Esophagus (tissue), 2 donors: Measurements from ENCODE around the gene PDE4B. TPM values are rescaled to one million over a fixed set of nuclear protein-coding genes. Genes with fewer than 3 reads are reported as not detected.
A peak's percentile ranks its signal among the peaks of the same experiment; 100 is the strongest.
"Not testable (repeated sequence)": the region's sequence is repeated elsewhere in the genome, so short reads cannot be mapped to it uniquely, and the experiment has no call there.

Source experiments
- H3K27ac ChIP-seq, 2 donors: one replicate each; pipeline ENCODE4 v1.5.1; 2013; ENCODE audit warnings: low read depth in 2 of 2, mild to moderate bottlenecking in 2 of 2, inconsistent platforms in 1 of 2, low read length in 1 of 2, moderate library complexity in 1 of 2
- H3K27me3 ChIP-seq, 2 donors: one replicate each; pipeline ENCODE4 v1.6.1; 2013; ENCODE audit warnings: low read length in 2 of 2, control low read depth in 1 of 2, mild to moderate bottlenecking in 1 of 2; ENCODE audit not compliant: insufficient read depth in 2 of 2, control insufficient read depth in 1 of 2
- H3K36me3 ChIP-seq, 2 donors: one replicate each; pipeline ENCODE4 v1.6.1; 2013; ENCODE audit warnings: low read length in 1 of 2; ENCODE audit not compliant: control insufficient read depth in 2 of 2, insufficient read depth in 2 of 2
- H3K4me1 ChIP-seq, 2 donors: one replicate each; pipeline ENCODE4 v1.6.1; 2013; ENCODE audit warnings: low read length in 1 of 2; ENCODE audit not compliant: control insufficient read depth in 2 of 2, insufficient read depth in 2 of 2
- H3K4me3 ChIP-seq, 2 donors: one replicate each; pipeline ENCODE4 v1.5.1; 2013; ENCODE audit warnings: low read length in 2 of 2, mild to moderate bottlenecking in 2 of 2, low read depth in 1 of 2, moderate library complexity in 1 of 2
- H3K9me3 ChIP-seq, 2 donors: one replicate each; pipeline ENCODE4 v1.6.1; 2013; ENCODE audit warnings: mild to moderate bottlenecking in 2 of 2, low read depth in 1 of 2, low read length in 1 of 2, moderate library complexity in 1 of 2; ENCODE audit not compliant: control insufficient read depth in 2 of 2, insufficient read depth in 1 of 2
- WGBS, 2 donors: extraction: QIAGEN DNeasy Blood & Tissue Kit; methylation state at CpG; one replicate each; pipeline ENCODE4 v1.1.7; 2013; 5-methylcytosine and 5-hydroxymethylcytosine counted together
- polyA plus RNA-seq, 2 donors: library from polyadenylated mRNA; stranded (reverse); fragments of 200-250 nt; gene quantifications; one replicate each; pipeline ENCODE4 v1.2.3, GENCODE V29; 2013
- donor health status: healthy with polysubstance abuse.
- donor health status: Bipolar disorder and iron deficiency.

Gene PDE4B
- polyA plus RNA-seq, 2 donors, result 0.51 to 1.4 TPM

DNA sequence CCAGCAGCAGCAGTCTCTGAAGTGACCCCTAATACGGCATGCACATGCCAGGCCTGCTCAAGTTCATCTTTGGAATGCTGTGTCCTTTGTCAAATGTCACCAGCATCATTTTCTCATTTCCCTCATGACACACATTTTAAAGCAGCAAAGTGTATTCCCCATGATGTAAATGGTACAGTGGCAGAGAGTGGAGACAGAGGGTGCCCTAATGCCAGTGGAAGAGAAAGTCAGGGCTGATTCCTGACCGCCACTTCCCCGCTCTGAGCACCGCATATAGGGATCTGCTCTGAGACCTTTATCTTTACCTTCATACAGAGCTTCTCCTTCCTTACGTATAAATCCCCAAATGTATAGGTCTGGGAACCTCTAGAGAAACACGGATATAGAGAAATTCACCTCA lies 518.9 kb downstream of the PDE4B start:
- Histone ChIP-seq H3K27me3 (no peaks in the 10 kb centered on the region), H3K36me3 (no peaks in the 10 kb centered on the region), H3K4me1 (peaks cover 0 to 2% of the 10 kb centered on the region in 2 donors), H3K9me3 (no peaks in the 10 kb centered on the region), H3K4me3 (no peak overlapping the region), H3K27ac (no peak overlapping the region)
- WGBS, 2 donors, result 95 to 96% methylated on average over 6 of the region's 6 CpGs

DNA sequence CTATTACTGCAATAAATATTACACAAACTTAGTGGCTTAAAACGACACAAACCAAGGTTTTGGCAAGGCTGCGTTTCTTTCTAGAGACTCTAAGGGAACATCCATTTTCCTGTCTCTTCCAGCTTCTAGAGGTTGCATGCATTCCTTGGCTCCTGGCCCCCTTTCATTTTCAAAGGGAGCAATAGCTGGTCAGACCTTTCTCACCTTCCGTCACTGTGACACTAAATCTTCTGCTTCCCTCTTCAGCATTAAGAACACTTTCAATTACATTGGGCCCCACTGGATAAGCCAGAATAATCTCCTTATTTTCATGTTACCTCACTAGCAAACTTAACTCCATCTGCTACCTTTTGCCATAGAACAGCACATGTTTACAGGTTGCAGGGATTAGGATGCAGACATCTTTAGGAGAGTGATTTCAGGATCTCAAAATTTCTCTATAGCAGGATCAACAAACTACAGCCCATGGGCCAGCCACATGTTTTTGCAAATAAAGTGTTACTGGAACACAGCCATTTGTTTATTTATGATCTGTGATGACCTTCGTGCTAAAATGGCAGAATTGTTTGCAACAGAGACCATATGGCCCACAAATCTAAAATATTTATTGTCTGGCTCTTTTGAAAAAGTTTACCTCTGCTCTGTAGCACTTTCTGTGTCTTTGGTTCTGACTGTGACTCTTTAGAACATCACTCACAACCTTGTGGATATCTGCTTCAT lies 519.7 kb downstream of the PDE4B start:
- Histone ChIP-seq H3K4me1 (peaks cover 0 to 2% of the 10 kb centered on the region in 2 donors), H3K9me3 (no peaks in the 10 kb centered on the region), H3K36me3 (no peaks in the 10 kb centered on the region), H3K27me3 (no peaks in the 10 kb centered on the region), H3K27ac (no peak overlapping the region), H3K4me3 (no peak overlapping the region)
- WGBS, 2 donors, result 61 to 70% methylated on average over 4 of the region's 4 CpGs

DNA sequence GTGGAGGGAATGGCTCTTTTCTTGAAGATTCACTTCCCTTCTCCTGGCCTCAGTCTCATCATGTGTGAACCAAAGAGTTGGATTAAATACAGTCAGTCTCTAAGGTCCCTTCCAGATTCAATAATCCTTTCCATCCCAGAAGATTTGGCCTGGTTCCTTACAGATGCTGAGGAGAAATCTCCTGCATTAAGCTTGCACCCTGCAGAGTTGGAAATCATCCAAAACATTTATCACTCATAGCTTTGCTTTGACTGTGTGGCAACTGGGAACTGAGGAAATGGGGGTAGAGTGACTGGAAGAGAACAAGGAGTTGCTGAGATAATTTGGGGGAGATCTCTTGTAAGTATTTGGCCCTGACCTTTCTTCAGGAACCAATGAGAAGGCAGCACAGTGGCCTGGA lies 520.7 kb downstream of the PDE4B start:
- Histone ChIP-seq H3K27ac (no peak overlapping the region), H3K4me3 (no peak overlapping the region), H3K36me3 (no peaks in the 10 kb centered on the region), H3K4me1 (peaks cover 0 to 2% of the 10 kb centered on the region in 2 donors), H3K9me3 (no peaks in the 10 kb centered on the region), H3K27me3 (no peaks in the 10 kb centered on the region)

DNA sequence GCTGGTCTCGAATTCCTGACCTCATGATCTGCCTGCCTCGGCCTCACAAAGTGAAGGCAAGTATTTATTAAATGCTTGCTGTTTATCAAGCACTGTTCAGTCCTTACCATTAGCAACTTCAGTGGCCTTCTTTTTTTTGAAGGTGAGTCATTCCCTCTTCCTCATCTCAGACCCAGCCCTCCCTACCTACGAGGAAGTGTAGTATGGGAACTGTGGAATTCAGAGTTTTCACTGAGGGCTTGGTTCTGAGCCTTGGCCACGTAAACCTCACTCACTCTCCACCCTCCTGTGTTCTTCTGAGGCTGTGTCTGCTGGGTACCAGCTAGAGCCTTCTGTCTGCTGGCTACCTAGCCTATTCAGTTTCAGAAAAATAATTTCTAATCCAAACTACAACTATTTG lies 523.0 kb downstream of the PDE4B start:
- peaks cover 0 to 2% of the 10 kb centered on the region in 2 donors for H3K4me1 ChIP-seq
- H3K36me3 ChIP-seq, result no peaks in the 10 kb centered on the region
- no peaks in the 10 kb centered on the region for H3K27me3 ChIP-seq
- no peak overlapping the region for H3K4me3 ChIP-seq
- H3K27ac ChIP-seq, result no peak overlapping the region
- 63 to 65% methylated on average over 4 of the region's 4 CpGs for WGBS, 2 donors
- no peaks in the 10 kb centered on the region for H3K9me3 ChIP-seq

DNA sequence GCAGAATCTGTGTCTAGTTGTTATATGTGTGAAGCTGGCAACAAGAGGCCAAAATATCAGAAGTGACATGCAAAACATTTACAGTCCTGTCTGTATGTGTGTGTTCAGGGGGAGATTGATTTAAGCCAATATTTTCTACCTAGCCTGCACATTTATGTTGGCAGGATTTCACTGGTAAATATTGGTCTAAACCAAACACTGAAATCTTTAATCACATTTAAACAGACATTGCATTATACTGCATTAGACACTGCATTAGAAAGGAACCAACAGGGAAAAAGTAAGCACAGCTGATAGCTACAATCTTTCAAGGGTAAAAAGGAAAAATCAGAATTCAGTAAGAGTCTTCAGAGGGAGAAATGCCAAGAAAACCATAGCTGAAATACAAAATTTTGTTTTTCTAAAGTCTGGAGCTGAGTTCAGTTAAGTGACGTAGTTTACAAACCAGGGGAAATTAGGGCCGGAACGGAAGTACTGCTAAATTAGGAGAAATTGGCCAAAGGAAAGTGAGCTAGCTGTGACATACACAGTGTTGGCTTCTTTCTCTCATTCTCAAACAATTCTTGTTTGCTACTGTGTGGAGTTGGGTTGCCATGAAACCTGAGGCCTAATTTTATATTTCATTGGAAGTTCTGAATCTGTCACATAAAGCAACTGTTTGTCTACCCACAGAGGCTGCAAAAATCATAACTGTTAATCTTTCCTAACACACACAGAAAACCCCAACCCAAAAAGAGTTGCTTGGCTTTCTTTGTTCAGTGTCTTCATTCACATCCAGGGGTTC lies 524.0 kb downstream of the PDE4B start:
- Histone ChIP-seq H3K27ac (peak overlapping the region in 1 of 2 donors; percentile 29), H3K4me3 (no peak overlapping the region), H3K9me3 (no peaks in the 10 kb centered on the region), H3K4me1 (peaks cover 0 to 2% of the 10 kb centered on the region in 2 donors), H3K27me3 (no peaks in the 10 kb centered on the region), H3K36me3 (no peaks in the 10 kb centered on the region)
- 33 to 59% methylated on average over 3 of the region's 3 CpGs for WGBS, 2 donors

DNA sequence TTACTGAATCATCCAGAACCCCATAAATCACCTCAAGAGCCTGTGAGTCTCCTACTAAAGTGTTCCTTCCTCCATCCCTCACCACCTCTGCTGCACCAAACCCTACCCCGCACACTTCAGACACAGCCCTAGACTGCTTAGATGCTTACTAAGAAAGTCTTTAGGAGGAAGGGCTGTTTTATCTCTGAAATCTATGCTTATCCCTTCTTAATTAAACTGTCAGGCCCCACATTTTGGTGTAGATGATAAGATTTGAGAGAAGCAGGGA lies 524.5 kb downstream of the PDE4B start:
- Histone ChIP-seq H3K36me3 (no peaks in the 10 kb centered on the region), H3K4me3 (no peak overlapping the region), H3K4me1 (peaks cover 0 to 2% of the 10 kb centered on the region in 2 donors), H3K9me3 (no peaks in the 10 kb centered on the region), H3K27me3 (no peaks in the 10 kb centered on the region), H3K27ac (peak overlapping the region in 1 of 2 donors; percentile 29)
- WGBS, 2 donors, result 83 to 84% methylated on average over 1 of the region's 1 CpG

DNA sequence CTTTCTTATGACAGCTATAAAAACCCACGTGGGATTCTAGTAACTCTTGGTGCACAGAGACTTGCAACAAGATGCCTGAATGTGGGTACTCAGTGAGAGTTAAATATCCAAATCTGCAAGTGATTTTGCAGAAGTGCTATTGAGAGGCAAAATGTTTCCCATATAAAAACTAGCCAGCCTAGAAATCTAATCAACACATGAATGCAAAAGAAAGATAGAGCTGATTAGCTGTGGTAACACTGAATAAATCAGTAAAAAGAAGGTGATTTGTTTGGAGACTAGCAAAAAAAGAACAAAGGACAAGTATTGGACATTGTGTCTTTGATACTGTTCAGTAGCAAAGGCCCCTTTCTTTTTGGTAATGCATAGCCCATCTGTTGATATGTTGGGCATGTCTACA lies 527.5 kb downstream of the PDE4B start:
- no peaks in the 10 kb centered on the region for H3K27me3 ChIP-seq
- 62% methylated on average over 1 of the region's 1 CpG for WGBS, 2 donors

DNA sequence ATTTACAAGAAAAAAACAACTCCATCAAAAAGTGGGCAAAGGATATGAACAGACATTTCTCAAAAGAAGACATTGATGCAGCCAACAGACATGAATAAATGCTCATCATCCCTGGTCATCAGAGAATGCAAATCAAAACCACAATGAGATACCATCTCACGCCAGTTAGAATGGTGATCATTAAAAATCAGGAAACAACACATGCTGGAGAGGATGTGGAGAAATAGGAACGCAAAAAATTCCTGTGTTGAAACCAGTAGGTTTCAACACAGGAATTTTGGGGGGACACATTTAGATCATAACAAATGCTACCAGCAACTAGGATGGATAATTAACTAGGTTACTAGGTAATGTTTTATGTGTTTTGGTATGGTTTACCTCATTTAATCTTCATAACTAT lies 529.8 kb downstream of the PDE4B start:
- 85 to 88% methylated on average over 2 of the region's 2 CpGs for WGBS, 2 donors
- H3K36me3 ChIP-seq, H3K27ac ChIP-seq, H3K4me1 ChIP-seq, H3K27me3 ChIP-seq, H3K4me3 ChIP-seq, H3K9me3 ChIP-seq: not testable (repeated sequence)

More for the DNA sequence above, 527.5 kb downstream of the PDE4B start:
- Histone ChIP-seq H3K27ac (no peak overlapping the region), H3K4me3 (no peak overlapping the region), H3K9me3 (no peaks in the 10 kb centered on the region), H3K36me3 (no peaks in the 10 kb centered on the region), H3K4me1 (peaks cover 0 to 2% of the 10 kb centered on the region in 2 donors)

DNA sequence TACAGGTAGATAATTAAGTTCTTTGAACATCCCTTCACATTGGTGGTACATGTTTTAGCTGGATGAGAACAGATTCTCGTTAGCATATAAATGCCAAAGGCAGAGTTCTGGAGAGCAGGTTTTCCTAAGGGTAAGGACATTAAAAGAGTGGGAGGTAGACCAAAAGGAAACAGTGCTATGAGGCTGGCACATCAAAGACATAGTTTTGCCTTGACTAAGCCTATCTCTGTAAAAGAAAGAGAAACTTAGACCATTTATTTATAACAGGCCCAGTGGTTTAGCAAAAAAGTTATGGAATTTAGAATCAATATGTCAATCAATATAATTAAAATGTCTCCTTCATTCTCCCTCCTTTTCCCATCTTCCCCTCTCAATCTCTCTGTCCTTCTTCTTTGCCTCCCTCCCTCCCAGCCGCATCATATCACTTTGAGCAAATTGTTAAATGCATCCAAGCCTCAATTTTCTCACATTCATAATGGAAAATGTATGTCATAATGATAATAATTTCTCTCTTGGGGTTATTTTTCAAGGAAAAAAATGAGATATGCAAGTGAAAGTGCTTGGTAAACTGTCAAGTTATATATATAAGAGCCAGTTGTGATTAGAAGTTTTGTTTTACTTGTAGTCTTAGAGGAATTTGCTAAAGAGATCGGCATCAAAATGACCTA lies 531.4 kb downstream of the PDE4B start:
- H3K4me1 ChIP-seq, result peaks cover 0 to 4% of the 10 kb centered on the region in 2 donors
- H3K27me3 ChIP-seq, result no peaks in the 10 kb centered on the region
- H3K4me3 ChIP-seq, result no peak overlapping the region
- H3K36me3 ChIP-seq, result no peaks in the 10 kb centered on the region
- no peaks in the 10 kb centered on the region for H3K9me3 ChIP-seq
- WGBS, 2 donors, result 59 to 74% methylated on average over 3 of the region's 3 CpGs
- no peak overlapping the region for H3K27ac ChIP-seq
